M059J (cell line): ENCODE measurements around the gene NECTIN1. TPM values are rescaled to one million over a fixed set of nuclear protein-coding genes. Genes with fewer than 3 reads are reported as not detected.

ENCODE experiments used
- DNase-seq: peaks from one replicate; pipeline ENCODE4 v3.0.0-alpha.2; 2012; ENCODE audit warnings: low read depth
- total RNA-seq: library from RNA; depleted of rRNA; stranded (reverse); fragments of >200 nt; shearing (Covaris generic); gene quantifications from 2 replicates; pipeline ENCODE4 v1.2.3, GENCODE V29; 2014

NECTIN1 gene
- total RNA-seq, 1 experiment from 2014 or later: 2.3 TPM

DNA sequence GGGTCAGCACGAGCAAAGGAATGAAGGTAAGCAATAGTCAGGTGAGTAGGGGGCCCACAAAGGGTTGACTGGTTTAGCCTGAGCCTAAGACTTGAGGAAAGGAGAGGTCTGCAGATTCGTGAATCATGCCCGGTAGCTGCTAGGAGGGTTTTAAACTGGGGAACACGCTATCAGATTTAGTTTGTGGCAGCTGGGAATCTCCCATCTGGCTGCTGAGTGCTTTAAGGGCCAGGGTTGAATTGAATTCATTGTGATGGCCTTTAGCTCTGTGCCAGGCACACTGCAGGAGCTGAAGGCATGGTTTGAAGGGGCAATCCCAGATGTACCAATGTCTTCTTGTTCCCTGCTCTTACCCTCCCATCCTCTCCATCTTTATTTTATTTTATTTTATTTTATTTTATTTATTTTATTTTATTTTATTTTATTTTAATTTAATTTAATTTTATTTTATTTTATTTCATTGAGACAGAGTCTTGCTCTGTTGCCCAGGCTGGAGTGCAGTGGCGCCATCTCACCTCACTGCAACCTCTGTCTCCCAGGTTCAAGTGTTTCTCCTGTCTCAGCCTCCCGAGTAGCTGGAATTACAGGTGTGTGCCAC is 1.9 kb upstream of the NECTIN1 start:
- DNase-seq: no peak

DNA sequence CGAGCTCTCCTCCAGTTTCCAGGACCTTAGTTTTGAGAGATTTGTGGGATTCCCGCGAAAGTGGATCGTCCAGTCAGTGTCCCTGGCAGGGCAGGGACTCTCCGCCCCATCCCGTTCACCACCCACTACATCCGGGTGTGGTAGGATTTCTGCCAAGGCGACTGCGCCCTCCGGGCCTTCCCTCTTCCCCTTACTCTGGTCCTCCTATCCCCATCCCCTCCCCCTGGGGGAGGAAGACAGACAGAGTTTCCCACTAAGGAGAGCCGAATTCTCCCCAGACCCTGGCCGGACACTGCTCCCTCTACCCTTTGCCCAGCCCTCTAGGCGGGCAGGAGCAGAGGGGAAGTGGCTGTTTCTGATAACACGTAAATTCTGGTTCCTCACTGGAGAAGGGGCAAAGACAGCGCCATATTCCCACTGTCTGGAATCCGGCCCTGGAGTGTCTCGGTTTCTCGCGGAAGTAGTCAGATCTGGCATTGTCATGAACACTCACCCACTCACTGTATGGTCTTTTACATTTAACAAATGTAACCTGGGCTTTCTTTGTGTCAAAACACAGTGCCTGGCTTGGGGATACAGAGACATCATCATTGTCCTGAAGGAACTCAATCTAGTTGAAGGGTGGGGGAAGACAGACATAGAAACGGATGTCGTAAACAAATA is 1.1 kb upstream of the NECTIN1 start:
- DNase-seq: peak; percentile 52

DNA sequence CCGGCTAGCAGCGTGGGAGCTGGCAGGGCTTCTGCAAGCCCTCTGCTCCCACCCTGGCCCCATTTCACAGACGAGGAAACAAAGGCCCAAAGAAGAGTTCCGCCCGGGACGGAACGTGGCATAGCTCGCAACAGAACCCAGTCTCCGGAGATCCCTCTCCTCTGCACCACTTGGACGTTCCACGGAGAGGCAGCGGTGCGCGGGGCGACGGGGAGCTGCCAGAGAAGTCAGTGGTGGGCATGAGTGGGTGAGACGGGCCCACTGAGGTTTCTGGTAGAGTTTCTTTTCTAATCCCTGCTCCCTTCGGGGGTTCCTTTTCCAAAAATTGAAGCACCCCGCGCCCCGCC is 554 bp upstream of the NECTIN1 start:
- no peak for DNase-seq

DNA sequence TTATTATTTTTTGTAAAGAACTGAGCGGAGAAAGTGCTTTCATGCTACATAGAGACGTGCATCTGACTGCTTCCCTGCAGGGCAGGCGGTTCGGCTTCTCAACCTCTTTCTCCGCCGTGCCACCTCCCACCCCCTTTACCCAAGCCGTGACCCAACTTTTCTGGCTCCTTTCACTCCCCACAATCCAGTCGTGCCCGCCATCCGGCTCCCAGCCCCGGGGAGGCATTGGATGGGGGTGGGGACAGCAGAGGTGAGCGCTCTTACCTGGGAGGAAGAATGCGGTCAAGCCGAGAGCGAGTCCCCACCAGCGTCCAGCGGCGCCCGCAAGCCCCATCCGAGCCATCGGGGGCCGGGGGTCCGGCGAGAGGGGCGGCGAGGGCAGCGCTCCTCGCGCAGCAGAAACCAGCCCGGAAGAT is 781 bp downstream of the NECTIN1 start:
- peak; percentile 20 for DNase-seq

DNA sequence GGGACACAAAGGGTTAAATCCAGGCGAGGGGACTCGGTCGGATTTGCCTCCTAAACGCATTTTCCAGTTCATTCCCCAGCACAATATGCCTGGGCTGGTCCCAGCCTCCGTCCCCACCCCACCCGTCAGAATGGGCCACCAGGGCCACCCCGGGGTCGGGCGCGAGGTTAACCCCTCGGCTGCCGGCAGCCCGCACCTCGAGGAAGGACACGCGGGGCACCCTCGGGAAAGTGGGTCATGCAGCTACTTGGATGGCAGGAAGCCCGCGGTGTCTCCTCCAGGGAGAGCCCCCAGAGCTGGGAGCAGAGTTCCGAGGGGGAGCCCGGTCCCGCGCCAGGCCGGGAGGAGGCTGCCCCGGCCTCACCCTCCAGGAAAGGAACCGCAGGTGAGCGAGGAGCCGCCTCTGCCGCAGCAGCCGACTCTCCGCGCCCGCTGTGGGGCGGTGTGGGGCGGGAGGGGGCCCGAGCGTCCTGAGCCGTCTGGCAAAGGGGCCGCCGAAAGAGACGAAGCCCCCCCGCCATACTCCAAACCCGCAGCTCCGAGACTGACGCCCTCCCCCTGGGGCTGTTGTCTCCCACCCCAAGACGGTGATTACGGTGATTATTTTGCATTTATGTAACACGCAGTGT is 1.4 kb downstream of the NECTIN1 start:
- no peak for DNase-seq

- no peak for DNase-seq
Observed at GRCh38 chr11:119726585-119727522, 2.1 kb downstream of the NECTIN1 start.

DNA sequence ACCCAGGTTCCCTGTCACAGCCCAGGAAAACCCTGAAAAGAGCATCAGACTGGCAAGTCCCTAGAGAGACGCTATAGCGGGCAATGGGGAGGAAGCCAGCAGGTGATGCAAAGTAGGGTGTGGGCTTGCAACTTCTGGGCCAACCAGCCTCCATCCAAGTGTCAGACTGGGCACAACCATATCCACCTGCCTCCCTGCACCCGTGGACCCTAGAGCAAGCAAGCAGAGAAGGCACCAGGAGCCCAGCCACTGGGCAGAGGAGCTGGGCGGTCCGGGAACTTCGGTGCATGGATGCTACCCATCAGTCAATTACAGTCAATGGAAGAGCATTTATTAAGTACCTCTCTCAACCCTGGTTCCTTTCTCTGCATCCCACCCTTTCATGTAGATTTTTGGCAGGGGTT is 2.8 kb downstream of the NECTIN1 start:
- DNase-seq: no peak

DNA sequence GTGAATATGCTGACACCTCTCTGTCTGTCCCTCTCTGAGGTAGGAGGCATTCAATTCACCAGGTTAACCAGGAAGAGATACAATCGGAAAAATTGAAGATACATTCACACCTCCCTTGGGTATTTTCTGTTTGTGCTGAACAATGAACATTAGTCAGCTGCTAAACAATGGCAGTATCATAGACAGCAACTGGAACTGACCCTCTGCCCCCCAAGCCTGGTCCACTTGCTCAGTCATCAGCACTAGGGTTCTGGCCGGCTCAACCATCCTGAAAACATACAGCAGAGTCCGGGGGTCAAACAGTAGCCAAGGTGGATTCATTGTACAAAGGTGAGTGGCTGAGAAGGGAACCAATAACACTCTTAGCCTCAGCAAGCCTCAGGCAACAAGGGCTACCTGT is 4.0 kb downstream of the NECTIN1 start:
- no peak for DNase-seq

GRCh38 chr11:119723952-119724325 is 5.1 kb downstream of the NECTIN1 start:
- no peak for DNase-seq

DNA sequence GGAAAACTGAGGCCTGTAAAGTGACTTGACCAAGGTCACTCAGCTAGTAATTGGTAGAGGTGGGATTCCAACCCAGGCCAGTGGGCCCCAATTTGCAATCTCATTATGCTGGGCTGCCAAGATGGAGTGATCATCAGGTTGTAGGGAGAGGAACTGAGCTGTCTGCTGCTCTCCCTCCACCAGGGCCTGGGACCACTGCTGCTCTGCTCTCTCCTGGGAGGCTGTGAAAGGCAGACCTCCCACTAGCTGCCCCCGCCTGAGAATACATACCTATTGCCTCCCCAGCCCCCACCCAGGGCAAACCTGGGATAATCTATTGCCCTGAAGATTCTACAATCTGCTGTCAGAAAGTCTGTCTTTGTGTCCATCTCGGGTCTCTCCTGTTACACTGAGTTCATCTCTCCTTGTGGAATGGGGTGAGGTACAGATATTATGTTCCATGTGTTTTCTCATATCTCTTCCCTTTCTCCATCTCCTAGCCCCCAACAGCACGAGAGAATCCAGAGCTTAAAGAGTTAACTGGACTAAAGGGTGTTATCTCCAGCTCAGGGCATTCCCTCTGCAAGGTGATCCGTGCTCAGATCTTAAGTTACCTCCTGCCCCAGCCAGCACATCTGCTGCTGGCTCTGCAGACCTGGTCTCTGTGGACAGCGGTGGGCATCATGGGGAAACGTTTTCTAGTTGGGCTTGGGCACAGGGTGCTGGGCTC is 5.6 kb downstream of the NECTIN1 start:
- DNase-seq: no peak

DNA sequence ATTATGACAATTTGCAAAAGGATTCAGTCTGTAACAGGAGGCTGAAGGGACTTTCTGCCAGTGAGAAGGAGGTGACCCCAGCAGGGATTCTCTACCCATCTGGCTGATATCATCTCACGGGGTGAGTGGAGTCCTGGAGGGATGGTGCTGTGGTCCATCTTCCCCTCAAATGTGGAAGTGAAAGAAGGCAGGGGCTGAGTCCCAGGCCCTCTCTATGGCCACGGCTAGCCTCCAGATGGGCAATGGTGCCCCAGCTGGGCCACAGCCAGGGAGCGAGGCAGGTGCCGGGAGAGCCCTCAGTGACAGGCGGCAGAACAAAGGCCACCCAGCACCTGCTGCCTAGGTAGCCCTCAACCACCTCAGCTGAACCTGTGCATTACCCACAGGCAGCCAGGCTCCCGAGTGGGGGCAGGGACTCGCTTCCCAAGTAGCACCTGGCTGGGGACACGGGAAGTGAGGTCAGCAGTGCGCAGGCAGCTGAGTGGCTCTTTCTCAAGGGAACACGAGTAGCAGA is 6.7 kb downstream of the NECTIN1 start:
- DNase-seq: no peak

GRCh38 chr11:119721129-119722120 is 7.6 kb downstream of the NECTIN1 start:
- peak; percentile 79 for DNase-seq

- no peak for DNase-seq
Observed at GRCh38 chr11:119720311-119720913, 8.6 kb downstream of the NECTIN1 start.

DNA sequence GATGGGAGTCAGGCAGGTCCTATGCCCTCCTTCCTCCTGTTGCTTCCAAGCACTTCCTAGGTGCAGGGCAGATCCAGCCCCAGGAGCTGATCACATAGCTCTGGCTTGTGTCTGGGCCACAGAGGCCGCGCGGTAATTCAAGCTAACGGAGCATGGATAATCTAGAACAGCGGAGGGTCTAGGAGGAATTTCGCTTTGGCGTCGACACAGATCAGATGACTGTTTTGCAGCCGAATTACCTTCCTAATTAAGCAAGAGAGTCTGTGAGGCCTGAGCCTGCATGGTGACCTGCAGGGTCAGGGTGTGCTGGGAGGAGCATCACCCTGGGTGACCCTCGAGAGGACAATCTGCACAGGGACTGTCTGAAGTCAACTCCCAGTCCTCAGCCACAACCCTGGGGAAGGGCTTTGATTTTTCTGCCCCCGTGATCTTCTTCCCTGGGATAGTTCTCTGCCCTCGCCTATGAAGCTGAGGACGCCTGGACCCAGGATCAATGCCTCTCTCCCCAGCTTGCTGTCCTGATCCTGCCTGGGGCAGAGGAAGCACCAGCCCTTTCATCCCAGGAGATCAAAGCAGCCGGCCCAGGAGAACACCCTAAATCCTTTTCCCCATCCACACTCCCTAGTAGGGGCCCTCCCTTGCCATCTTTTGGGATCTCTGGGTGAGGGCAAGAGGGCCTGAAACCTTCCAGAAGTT is 11.0 kb downstream of the NECTIN1 start:
- no peak for DNase-seq

- no peak for DNase-seq
Observed at GRCh38 chr11:119716582-119717498, 12.2 kb downstream of the NECTIN1 start.

DNA sequence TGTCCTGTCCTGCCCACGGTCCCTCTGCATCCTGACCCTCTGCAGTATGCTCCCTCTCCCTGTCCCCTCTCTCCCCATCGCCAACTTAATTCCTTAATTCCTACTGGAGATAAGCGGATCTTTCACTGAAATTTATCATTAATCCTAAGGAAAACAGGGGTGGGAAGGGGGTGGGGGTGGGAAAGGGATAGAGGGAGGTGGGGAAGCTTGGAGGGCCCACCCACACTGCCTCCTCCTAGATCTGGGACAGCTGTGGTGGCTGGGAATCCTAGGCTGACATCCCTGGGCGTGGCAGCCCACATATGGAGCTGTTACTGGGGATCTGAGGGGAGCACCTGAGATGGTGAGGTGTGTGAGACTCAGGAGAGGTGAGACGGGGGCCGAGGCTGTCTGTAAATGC is 14.4 kb downstream of the NECTIN1 start:
- no peak for DNase-seq

GRCh38 chr11:119714189-119714588 is 14.8 kb downstream of the NECTIN1 start:
- DNase-seq: no peak
